Right lobe of liver (tissue), 6 donors: ENCODE data around the gene NEK2. TPM values are rescaled to one million over a fixed set of nuclear protein-coding genes. Genes with fewer than 3 reads are reported as not detected.

Experiments
- ATAC-seq, 4 donors: fragments of 200-7000 bp; cut with Tn5 transposase; one replicate each; pipeline ENCODE4 v1.9.1; 2020; ENCODE audit warnings: mild to moderate bottlenecking in 4 of 4, moderate library complexity in 4 of 4
- DNase-seq, 3 donors: peaks; one replicate each; pipeline ENCODE4 v3.0.0-alpha.2; 2020
- H3K27ac ChIP-seq, 3 donors: fragments of 200-600 bp; one replicate each; pipeline ENCODE4 v1.8.0; 2022
- H3K27me3 ChIP-seq, 2 donors: fragments of 200-600 bp; one replicate each; pipeline ENCODE4 v1.8.0; 2022
- H3K36me3 ChIP-seq, 4 donors: fragments of 200-600 bp; sonication (generic) in 1 of 4; one replicate each; pipeline versions ENCODE4 v1.5.1 to v1.8.0; 2017 to 2022; ENCODE audit warnings: control low read depth in 1 of 4
- H3K4me1 ChIP-seq, 4 donors: fragments of 200-600 bp; sonication (generic) in 1 of 4; one replicate each; pipeline versions ENCODE4 v1.5.1 to v1.8.0; 2017 to 2022; ENCODE audit warnings: control low read depth in 1 of 4
- H3K4me3 ChIP-seq, 3 donors: fragments of 200-600 bp; one replicate each; pipeline ENCODE4 v1.8.0; 2022
- H3K9me3 ChIP-seq, 4 donors: fragments of 200-600 bp; sonication (generic) in 1 of 4; one replicate each; pipeline versions ENCODE4 v1.5.1 to v1.8.0; 2017 to 2022; ENCODE audit warnings: control low read depth in 1 of 4
- POLR2A ChIP-seq: fragments of 450-650 bp; IDR thresholded peaks from one replicate; pipeline ENCODE4 v1.6.1; 2017; ENCODE audit warnings: antibody characterized with exemption, mild to moderate bottlenecking
- WGBS: methylation state at CpG from one replicate; pipeline ENCODE4 v1.1.6; 2018; ENCODE audit warnings: low coverage, low lambda C conversion rate; ENCODE audit not compliant: insufficient coverage; ENCODE audit errors: missing lambda C conversion rate; 5-methylcytosine and 5-hydroxymethylcytosine counted together
- intact Hi-C, 2 donors: fragments of 100-400 bp; cut with DNase I; formaldehyde crosslinking; loops; one replicate each; pipeline versions ENCODE4 v1.11.2 to v1.14.1; 2022
- total RNA-seq, 6 experiments: library from RNA; depleted of rRNA in 2 of 6; stranded (reverse); fragments of >200 nt in 2 of 6; fragmentation: NEBNext Ultra II Directional in 3 of 6; extraction: Animal tissue kit (Norgen Biotek cat#: 25700) in 3 of 6; gene quantifications; one replicate each; pipeline versions ENCODE4 v1.1.0 to v1.2.4, GENCODE V29; 2016 to 2023
- TF ChIP-seq, protein P1 (sequence below), 4 donors: fragments of 200-600 bp in 3 of 4; fragments of 450-650 bp in 1 of 4; IDR thresholded peaks; one replicate each; pipeline versions ENCODE4 v1.5.1 to v1.8.0; 2016 to 2022; ENCODE audit warnings: antibody characterized with exemption in 4 of 4, mild to moderate bottlenecking in 2 of 4
- donor health status: DM: no; HTN: yes; CAD: no.
- donor health status: DM: no; HTN: no; CAD: no.
- donor health status: DM: no; HTN: no; CAD: no.
- donor health status: DM: no; HTN: yes; CAD: no.
- donor health status: DM: no; HTN: yes; CAD: no.

The NEK2 gene
- total RNA-seq, 6 experiments from 2014 or later, result 0.22 to 0.80 (median 0.50) TPM; not detected in 1

- TF ChIP-seq, protein P1, sequence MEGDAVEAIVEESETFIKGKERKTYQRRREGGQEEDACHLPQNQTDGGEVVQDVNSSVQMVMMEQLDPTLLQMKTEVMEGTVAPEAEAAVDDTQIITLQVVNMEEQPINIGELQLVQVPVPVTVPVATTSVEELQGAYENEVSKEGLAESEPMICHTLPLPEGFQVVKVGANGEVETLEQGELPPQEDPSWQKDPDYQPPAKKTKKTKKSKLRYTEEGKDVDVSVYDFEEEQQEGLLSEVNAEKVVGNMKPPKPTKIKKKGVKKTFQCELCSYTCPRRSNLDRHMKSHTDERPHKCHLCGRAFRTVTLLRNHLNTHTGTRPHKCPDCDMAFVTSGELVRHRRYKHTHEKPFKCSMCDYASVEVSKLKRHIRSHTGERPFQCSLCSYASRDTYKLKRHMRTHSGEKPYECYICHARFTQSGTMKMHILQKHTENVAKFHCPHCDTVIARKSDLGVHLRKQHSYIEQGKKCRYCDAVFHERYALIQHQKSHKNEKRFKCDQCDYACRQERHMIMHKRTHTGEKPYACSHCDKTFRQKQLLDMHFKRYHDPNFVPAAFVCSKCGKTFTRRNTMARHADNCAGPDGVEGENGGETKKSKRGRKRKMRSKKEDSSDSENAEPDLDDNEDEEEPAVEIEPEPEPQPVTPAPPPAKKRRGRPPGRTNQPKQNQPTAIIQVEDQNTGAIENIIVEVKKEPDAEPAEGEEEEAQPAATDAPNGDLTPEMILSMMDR (IDR thresholded peaks at IDR 0.05), result no peak
- TF ChIP-seq POLR2A, result no peak
- ATAC-seq (peak; percentile 65 to 86 (median 82)), DNase-seq (peak; percentile 58 to 92 (median 85))
- Histone ChIP-seq H3K27ac (peak overlapping the region in 1 of 3 donors; percentile 42), H3K9me3 (no peaks in the 10 kb centered on the region), H3K4me3 (no peak overlapping the region), H3K27me3 (no peaks in the 10 kb centered on the region), H3K36me3 (no peaks in the 10 kb centered on the region), H3K4me1 (peaks cover 0 to 27% (median 6%) of the 10 kb centered on the region in 4 donors)
- intact Hi-C loops, result no loop called here
- 40% methylated on average over 1 of the region's 13 CpGs for WGBS
Observed at GRCh38 chr1:211632808-211633523, 42.5 kb downstream of the NEK2 start.

DNA sequence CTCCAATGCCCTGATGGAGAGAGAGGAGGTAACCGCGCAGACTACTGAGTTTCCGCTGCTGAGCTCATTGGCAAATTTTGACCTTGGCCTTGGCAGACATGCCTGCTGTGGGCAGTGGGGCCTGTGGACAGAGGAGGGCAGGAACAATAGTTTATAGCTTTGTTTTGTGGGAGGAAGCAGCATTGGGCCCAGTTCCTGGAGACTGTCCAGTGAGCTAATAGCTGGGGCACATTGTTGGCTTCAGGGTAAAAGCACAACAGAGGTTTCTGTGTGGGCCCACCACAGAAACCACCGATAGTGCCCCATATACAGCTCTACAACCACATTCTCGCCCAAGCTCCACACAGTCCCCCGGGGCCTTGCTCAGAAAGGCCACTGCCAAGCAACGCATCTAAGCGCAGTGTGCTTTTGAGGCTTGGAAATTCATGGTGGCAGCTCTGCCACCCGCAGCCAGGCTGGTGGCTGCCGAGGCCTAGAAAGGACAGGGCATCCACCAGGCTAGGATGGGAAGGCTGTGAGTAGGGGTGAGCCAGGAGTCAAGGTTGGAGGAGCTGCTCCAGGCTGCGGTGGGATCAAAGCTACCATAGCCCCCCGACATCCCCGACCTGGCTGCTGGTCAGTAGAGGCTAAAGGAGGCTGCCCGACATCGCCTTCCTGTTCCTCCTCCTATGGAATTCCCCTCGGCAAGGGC is 43.2 kb downstream of the NEK2 start:
- peaks cover 0 to 27% (median 6%) of the 10 kb centered on the region in 4 donors for H3K4me1 ChIP-seq
- H3K27me3 ChIP-seq, result no peaks in the 10 kb centered on the region
- 67% methylated on average over 9 of the region's 16 CpGs for WGBS
- intact Hi-C loops, result no loop called here
- peak in 1 of 3 donors; percentile 39 for DNase-seq
- H3K4me3 ChIP-seq, result no peak overlapping the region
- no peaks in the 10 kb centered on the region for H3K36me3 ChIP-seq
- TF ChIP-seq POLR2A, result no peak
- TF ChIP-seq, protein P1 (IDR thresholded peaks at IDR 0.05), result no peak
- no peak for ATAC-seq
- no peaks in the 10 kb centered on the region for H3K9me3 ChIP-seq
- no peak overlapping the region for H3K27ac ChIP-seq

DNA sequence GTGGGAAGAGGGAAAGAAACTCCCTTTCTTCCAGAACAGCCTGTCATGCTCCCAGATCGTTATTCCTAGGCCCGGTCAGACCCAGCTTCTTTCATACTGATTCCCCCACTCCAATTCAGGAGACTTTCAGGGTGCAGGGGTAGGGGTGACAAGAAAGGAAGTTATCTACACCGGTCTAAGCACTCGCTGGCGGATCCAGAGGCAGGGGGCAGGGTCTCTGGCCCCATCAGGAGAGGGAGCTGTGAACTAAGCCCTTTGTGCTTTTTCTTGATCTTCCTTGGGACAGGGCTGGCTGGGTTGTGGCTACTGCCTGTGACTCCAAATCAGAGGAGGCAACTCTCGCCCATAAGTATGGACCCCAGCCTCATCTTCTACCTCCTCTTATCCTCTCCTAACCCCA is 44.3 kb downstream of the NEK2 start:
- no peak overlapping the region for H3K4me3 ChIP-seq
- no peaks in the 10 kb centered on the region for H3K9me3 ChIP-seq
- no peak for TF ChIP-seq POLR2A
- TF ChIP-seq, protein P1 (IDR thresholded peaks at IDR 0.05), result no peak
- DNase-seq (no peak), ATAC-seq (no peak)
- peaks cover 0 to 20% (median 6%) of the 10 kb centered on the region in 4 donors for H3K4me1 ChIP-seq
- no peak overlapping the region for H3K27ac ChIP-seq
- intact Hi-C loops, result no loop called here
- H3K36me3 ChIP-seq, result no peaks in the 10 kb centered on the region
- no peaks in the 10 kb centered on the region for H3K27me3 ChIP-seq
- WGBS, result 83% methylated on average over 1 of the region's 6 CpGs

- H3K27ac ChIP-seq, result no peak overlapping the region
- intact Hi-C loops, result no loop called here
- H3K27me3 ChIP-seq, result no peaks in the 10 kb centered on the region
- ATAC-seq (peak in 1 of 4 donors; percentile 6), DNase-seq (no peak)
- no peak overlapping the region for H3K4me3 ChIP-seq
- no peak for TF ChIP-seq POLR2A
- TF ChIP-seq, protein P1 (IDR thresholded peaks at IDR 0.05), result no peak
- H3K36me3 ChIP-seq, result no peaks in the 10 kb centered on the region
- peaks cover 0 to 18% (median 6%) of the 10 kb centered on the region in 4 donors for H3K4me1 ChIP-seq
- H3K9me3 ChIP-seq, result no peaks in the 10 kb centered on the region
- WGBS, result 63% methylated on average over 4 of the region's 17 CpGs
Observed at GRCh38 chr1:211630236-211631081, 45.0 kb downstream of the NEK2 start.
